Measurements from ENCODE around the gene TJP1.
"Not testable (repeated sequence)": the region's sequence is repeated elsewhere in the genome, so short reads cannot be mapped to it uniquely, and the experiment has no call there.

The TJP1 gene

GRCh38 chr15:29685156-29686078 is 136.9 kb downstream of the TJP1 start:
- DNase-seq, result no peak

DNA sequence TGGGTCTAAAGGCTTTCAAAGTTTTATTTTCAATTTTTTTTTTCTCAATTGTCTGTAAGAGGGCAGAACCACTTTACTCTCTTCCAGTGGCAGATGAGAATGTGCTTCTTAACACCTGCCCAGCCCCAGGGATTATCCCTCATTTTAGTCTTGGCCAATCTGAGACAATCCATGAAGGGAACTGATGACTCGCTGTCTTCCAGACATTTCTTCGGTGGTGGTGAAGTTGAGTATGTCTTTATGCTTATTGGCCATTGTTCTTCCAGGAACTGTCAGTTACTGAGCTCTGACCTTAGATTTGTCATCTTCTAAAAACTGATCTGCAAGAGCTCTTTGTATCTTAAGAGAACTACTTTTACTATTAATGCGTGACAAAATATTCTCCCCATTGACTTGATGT is 139.5 kb downstream of the TJP1 start:
- DNase-seq, result no peak

DNA sequence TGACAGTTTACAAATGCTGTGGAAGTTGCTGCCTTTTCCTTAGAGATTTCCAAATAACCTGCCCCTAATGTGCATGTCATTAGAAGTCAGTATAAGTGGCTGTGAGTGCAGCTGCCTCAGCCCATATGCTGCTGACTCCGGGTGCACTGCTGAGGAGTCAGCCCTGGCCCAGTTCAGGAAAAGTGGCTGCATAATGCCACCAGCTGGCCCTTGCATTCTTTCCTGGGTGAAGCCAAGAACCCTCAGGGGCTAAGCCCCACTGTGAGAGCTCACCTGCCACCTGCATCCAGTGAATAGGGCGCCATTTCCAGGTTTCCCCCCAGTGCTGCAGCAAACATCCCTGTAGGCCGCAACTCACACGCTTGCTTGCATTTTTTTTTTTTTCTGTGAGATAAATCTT is 139.9 kb downstream of the TJP1 start:
- no peak for DNase-seq

DNA sequence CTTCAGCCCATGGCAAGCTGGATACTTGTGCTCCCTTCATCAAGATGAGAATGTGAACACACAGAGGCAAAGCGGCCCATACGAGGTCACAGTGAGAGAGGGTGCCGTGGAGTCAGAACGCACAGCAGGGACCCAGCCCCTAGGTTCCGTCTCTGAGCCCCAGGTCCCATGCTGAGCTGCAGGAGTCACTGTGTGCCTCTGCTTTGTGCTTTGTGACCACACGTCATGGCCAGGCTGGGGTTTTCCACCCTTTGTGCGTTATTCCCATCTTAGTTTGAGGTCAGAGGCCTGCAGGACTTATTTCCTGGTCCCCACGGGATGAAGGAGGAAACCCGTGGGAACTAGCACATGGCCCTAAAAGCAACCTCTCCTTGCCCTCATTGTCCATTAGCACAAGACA is 140.3 kb downstream of the TJP1 start:
- no peak for DNase-seq

DNA sequence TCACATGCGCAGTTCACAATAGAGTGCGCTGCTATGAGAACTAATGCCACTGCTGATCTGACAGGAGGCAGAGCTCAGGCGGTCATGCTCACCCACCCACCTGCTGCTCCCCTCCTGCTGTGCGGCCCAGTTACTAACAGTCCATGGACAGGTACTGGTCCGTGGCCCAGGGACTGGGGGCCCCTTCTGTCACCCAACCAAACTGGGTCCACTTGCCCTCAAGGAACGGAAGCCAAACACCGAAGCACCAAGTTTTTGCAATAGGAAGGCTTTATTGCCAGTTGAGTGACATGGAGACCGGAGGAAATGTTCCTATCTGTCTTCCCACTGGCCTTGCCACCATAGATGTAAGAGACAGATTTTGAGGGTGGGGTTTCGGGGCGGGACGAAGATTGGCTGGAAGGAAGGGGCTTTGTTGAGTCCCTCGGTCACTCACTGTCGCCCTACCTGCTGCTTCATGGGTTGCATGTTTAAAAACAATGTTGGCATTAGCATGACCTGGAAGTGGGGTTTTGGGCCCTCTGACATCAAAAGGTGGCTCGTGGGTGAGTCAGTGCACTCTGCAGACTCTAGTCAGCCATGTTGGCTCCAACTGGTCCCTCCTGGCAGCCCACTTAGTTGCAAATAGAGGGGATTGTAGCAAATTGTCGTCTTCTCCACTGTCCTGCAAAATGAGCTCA is 141.0 kb downstream of the TJP1 start:
- DNase-seq, result no peak

DNA sequence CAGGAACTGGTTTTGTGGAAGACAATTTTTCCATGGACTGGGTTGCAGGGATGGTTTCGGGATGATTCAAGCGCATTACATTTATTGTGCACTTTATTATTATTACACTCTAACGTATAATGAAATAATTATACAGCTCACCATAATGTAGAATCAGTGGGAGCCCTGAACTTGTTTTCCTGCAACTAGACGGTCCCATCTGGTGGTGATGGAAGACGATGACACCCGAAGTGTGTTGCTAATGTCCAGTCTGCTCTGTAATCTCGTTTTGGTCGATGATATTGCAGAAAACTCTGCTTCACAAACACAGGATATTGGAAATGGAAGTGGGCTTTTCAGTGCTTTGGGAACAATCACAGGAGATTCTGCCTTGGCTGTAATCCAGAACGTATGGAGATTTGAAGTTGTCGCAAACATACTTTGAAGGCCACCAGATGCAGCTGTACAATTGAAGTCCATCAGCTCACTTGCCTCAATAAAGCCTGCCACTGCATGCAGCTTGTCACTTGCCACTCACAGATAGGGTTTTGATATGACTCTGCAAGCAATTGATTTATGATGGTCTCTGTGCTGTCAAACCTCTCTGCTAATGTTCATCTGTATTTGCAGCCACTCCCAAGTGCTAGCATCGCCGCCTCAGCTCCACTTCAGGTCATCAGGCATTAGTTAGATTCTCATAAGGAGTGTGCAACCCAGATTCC is 141.7 kb downstream of the TJP1 start:
- no peak for DNase-seq

DNA sequence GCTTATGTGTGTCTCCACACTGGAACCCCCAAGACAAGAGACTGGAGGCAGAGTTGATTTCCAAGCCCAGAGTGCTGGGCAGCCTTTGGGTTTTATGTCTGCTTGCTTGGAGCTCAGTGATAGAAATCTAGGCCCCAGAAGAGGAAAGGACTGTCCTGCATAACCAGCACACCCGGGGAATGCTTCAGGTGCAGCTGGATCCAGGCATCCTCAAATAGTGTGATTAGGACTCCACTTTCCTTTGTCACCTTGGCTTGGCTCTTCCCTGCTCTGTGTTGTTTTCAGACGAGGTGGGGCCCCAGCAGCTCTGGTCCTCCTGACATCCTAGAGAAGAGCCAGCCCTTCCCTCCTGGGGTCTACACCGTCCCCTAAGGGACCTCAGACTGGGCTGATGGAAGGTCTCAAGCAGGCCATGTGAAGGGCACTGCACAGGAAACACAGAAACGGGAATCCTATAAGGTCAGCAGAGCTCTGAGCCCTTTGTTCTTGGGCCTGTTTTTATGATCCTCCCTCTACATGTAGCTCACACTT is 143.7 kb downstream of the TJP1 start:
- no peak for DNase-seq

- DNase-seq, result no peak
These were observed 144.3 kb downstream of the TJP1 start for GRCh38 chr15:29677871-29678461.

DNA sequence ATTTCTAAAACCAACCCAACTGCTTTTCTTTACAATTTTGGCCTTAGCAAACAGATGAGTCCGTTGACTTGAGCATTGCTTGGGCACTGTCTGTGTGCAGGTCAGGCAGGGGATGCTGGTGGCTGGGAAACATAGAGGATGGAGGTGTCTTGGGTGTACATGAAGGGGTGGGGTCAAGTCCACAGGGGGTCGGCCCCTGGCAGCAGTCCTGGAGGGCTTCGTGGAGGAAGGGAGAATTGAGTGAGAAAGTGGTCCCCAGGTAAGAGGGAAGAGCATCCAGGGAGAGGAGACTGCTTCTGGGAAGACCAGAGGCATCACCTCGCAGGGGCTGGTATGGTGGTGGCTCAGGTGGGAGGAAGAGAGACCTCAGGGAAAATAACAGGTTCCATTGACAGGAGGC is 144.8 kb downstream of the TJP1 start:
- DNase-seq, result no peak

DNA sequence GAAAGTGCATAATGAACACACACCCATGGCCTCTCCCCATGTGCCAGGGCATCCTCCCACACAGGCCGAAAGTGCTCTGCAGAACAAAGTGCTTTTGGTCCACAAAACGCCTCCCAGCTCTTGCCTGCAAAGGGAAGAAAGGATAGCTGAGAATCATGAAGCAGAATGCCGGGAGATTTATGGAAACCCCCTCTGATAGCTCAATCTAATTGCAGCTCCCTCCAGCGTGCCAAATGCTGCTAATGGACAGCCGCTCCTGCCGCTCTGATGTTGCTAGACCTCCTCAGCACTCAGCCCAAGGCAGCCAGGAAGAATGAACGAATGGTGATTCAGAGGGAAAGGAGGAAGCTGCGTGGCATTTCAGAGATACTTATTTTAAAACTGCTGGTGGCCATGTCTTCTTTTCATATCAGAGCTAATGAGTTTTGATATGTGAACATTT is 145.3 kb downstream of the TJP1 start:
- DNase-seq, result no peak

DNA sequence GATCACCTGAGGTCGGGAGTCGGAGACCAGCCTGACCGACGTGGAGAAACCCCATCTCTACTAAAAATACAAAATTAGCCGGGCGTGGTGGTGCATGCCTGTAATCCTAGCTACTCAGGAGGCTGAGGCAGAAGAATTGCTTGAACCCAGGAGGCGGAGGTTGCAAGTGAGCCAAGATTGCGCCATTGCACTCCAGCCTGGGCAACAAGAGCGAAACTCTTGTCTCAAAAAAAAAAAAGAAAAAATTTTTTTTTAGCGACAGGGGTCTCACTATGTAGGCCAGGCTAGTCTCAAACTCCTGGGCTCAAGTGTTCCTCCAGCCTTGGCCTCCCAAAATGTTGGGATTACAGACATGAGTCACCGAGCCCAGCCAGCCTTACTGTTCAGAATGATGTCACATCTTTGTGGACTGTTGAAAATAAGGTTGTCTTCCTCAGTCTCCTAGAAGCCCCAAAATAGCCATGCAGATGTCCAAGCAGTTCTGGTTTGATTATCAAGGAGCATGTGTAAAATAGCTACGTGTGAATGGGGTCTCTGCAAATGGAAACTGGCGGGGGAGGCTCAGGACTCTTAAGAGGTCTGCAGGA is 145.8 kb downstream of the TJP1 start:
- not testable (repeated sequence) for DNase-seq

DNA sequence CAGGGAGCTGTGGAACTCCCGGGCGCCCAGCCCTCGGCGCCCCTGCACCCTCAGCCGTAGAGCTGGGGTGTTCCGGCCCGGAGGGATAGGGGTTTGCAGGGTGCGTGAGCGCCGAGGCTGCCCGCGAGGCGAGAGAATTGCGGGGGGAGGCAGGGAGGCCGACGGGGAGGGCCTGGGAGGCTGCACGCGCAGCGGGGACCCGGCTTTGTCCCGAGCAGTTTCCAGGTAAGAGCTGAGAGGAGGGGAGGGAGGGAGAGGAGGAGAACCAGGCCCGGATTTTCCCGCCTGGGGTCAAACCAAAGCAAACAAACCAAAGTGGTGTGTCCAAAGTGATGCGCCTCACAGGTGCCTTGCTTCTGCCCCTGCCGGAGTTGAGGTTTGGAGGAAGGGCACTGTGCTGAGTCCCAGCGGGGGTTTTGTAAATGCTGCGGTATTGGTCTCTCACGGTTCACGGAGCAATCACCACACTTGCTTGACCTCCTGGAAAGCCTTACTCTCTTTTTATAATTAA is 146.4 kb downstream of the TJP1 start:
- no peak for DNase-seq

DNA sequence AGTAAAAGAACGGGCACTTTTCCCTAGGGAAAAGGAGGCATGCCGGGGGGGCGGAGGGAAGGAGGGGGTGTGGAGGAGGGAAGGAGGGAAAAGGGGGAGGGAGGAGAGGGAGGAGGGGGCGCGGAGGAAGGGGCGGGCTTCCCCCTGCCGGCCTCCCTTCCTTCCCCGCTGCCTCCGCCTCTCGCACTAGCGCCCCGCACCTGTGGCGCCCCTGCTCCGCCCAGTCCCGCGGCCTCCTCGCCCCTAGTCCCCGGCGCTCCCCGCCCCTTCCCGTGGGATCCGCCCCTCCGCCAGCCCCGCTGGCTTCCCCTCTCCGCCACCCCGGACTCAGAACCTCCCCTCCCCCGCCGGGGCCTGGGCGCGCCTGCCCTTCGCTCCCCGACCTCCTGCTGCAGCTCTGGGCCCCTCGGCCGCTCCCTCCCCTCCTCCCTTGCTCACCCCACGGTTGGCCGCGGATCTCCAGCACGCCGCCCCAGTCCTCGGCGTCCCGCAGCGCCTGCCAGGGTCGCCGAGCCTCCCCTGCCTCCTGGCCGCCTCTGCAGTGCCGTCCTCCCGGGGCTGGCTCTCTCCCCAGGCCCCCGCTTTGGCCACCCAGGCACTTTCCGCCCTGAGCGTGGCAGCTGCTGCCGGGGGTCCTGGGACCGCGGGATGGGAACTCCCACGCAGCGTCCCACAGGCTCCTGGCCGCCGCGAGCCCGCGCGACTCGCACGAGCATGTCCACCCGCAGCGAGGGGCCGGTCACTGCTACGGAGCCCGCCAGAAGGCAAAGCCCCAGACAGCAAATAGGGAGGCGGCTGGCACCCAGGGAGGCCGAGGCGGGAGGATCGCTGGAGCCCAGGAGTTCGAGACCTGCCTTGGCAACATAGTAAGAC is 147.4 kb downstream of the TJP1 start:
- peak in 13 of 56 donors; percentile 8 to 74 (median 26) for DNase-seq

DNA sequence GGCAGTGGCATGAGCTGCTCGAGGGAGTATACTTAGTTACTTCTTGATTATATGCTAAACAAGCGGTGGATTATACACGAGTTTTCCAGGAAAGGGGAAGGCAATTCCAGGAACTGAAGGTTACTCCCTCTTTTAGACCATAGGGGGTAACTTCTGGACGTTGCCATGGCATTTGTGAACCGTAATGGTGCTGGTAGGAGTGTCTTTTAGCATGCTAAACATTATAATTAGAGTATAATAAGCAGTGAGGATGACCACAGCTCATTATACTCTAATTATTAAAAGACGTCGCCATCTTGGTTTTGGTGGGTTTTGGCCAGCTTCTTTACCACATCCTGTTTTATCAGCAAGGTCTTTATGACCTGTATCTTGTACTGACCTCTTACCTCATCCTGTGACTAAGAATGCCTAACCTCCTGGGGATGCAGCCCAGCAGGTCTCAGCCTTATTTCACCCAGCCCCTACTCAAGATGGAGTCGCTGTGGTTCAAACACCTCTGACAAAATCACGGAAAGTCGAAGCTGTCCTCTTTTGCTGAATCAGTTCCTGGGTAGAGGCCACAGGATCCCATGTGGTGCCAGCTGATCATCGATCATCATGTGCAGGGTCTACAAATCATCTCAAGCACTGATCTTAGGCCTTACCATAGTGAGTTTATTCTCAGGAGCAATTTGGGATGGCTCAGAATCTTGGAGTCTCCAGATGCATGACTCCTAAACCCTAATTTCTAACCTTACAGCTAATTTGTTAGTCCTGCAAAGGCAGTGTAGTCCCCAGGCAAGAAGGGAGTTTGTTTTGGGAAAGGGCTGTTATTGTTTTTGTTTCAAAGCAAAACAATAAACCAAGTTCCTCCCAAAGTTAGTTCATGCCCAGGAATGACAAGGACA is 149.1 kb downstream of the TJP1 start:
- no peak for DNase-seq

DNA sequence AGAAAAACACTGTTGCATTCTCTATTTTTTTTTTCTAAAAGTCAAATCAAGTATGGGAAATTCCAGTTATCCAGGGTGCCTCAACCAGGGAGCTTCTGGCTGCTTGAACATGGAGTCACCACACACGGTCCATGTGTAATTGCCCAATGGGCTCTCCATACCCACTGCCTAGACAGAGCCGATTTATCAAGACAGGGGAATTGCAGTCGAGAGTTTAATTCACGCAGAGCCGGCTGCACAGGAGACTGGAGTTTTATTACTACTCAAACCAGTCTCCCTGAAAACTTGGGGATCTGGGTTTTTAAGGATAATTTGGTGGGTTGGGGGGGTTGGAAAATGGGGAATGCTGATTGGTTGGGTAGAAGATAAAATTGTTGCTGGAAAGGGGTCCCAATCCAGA is 149.8 kb downstream of the TJP1 start:
- no peak for DNase-seq

GRCh38 chr15:29672046-29672445 is 150.2 kb downstream of the TJP1 start:
- not testable (repeated sequence) for DNase-seq

DNA sequence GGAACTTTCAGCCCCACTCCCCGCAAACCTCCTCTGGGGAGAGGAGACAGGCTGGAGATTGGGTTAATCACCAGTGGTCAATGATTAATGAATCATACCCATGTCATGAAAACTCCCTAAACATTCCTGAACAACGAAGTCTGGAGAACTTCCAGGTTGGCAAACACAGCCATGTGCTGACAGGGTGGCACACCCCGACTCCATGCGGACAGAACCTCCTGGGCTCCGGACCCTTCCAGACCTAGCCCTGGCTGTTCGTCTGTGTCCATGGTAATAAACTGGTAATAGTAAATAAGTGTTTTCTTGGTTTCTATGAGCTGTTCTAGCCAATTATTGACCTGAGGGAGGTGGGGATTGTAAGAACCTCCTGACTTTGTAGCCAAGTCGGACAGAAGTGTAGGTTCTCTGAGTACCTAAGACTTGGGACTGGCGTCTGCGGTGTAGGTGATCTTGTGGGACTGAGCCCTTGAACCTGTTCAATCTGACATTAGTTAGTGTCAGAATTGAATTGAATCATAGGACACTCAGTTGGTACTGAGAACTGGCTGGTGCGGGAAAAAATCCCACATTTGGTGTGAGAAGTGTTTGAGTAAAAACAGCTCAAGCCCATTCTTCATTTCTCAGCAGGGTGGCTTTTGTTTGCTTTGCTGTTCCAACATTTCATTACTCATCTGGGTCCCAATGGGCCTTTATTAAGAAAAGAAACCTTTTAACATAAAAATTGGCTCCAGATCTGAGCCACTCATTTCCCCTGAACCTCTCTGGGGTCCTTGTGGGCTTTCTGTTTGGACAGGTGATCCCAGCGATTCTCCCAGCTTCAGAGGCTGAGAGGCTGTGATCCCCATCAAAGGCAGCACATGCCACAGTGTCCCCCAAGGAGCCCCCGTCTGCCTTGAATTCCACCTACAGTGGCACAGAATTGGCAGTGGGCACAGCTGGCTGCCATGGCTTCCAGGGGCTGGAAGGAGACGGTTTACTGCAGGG is 151.0 kb downstream of the TJP1 start:
- no peak for DNase-seq
